ENCODE measurements around the gene LGALS3BP. TPM values are rescaled to one million over a fixed set of nuclear protein-coding genes. Genes with fewer than 3 reads are reported as not detected.

Gene LGALS3BP
- polyA plus RNA-seq, 10 donors, result 33.1 to 74.6 (median 48.2) TPM

DNA sequence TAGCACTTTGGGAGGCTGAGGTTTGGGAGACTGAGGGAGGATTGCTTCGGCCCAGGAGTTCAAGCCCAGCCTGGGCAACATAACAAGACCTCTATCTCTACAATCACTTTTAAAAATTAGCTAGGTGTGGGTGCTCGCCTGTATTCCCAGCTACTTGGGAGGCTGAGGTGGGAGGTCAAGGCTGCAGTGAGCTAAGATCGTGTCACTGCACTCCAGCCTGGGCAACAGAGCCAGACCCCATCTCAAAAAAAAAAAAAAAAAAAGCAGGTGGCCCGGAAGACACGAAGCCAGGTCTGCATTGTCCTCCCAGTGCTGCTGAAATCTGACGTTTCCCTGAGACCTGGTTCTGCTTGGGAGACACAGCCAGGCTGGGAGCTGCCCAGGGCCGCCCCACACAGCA, 35.7 kb downstream of the LGALS3BP start:
- DNase-seq, result no peak

DNA sequence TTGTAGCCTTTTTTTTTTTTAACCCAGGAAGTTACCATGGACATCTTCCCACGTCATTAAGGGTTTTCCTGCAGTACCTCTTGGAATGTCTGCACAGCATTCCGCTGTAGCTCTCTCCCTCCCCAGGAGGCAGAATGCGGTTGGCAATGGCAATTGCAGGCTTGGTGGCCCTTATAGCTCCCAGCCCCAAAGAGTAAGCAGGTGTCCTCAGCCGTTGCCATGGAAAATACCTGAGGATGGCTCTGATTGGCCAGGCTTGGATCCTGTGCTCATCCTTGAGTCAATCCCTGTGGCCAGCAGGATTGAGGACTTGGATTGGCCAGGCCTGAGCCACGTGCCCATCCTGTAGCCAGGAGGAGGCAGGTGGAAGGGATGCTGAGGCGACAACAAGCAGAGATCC, 39.0 kb downstream of the LGALS3BP start:
- no peak for DNase-seq

DNA sequence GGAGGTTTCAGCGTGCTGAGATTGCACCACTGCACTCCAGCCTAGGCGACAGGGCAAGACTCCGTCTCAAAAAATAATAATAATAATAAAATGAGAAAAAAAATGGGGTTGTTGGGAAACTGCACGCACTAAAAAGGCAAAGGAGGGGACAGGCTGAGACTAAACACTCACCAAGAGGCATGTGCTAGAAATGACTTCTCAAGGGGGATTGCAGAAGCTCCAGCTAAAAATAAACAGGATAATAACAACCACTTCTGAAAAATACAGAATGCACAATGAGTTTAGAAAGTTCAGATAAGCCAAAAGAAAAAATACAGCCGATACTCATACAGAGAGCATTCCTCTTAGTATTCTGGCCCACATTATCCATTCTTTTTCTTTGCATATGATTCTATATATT, 39.5 kb downstream of the LGALS3BP start:
- no peak for DNase-seq

DNA sequence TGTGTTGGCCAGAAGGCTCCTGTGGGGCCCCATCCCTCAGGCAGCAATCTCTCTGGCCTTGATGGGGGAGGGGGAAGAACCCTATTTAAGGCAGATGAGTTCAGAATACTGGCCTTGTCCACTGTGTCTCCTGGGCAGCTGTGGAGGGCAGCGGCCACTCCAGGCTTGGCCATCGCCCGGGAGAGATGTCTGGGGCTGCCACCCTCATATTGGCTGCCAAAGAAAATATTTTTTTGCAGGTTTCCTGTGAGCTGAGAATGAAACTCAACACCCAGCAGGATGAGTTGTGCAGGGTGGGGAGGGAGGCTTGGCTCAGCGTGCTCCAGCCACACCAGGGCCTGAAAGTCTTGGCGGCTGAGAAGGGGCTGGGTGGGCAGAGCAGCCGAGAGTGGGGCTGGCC, 40.1 kb downstream of the LGALS3BP start:
- DNase-seq, result no peak

DNA sequence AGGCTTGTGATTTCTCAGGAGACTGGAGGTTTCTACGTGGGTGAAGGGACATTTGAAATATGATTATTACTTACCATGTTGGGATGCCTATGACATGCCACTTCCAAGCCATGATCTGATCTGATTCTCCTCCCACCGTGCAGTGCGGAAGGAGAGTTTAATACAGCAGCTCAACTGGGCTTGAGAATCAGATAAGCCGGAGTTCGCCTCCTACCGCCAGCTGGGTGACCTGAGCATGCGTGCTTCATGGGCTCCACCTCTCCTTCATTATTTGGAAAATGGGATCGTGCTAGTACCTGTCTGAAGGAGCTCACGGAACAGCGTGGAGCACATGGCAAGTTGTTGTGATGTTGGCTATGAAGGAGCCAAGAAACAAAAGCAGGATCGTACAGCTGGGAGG, 42.2 kb downstream of the LGALS3BP start:
- DNase-seq, result no peak

DNA sequence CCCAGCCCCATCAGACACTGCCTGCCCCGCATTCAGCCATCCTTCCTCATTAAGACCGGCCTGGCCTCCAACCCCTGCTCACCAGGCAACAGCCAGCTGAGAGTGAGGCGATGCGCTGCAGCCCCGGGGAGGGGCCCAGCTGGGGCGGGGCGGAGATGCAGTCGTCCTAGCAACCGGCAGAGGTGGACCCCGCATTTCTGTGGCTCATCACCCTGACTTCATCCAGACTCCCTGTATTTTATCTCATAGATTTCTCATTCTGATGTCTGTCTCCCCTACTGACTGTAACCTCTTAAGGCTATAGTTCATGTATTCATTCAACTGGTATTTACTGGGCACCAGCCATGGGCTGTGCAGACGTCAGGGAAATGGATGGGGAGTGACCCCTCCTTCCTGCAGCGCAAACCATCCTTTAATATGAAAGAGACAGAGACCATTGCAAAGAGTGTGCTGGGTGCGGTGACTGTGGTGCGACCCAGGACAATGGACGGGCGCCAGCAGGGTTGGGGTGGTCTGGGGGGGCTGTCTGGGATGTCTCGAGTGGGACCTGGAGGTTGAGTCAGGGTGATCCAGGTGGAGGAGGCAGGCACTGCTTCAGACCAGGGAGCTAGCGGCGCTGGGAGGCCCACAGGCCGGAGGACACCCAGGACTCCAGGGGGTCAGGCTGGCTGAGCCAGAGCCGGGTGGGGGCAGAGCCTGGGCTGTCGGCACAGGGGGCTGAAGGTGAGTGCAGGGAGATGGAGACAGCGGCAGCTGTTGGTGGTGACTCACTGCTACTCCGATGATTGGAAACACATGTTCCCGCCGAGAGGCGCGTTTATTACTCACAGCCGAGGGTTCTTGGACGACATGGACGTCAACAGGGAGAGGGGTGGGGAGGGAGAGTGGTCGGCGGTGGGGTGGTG, 44.1 kb downstream of the LGALS3BP start:
- DNase-seq, result peak; percentile 86 to 96 (median 94)

DNA sequence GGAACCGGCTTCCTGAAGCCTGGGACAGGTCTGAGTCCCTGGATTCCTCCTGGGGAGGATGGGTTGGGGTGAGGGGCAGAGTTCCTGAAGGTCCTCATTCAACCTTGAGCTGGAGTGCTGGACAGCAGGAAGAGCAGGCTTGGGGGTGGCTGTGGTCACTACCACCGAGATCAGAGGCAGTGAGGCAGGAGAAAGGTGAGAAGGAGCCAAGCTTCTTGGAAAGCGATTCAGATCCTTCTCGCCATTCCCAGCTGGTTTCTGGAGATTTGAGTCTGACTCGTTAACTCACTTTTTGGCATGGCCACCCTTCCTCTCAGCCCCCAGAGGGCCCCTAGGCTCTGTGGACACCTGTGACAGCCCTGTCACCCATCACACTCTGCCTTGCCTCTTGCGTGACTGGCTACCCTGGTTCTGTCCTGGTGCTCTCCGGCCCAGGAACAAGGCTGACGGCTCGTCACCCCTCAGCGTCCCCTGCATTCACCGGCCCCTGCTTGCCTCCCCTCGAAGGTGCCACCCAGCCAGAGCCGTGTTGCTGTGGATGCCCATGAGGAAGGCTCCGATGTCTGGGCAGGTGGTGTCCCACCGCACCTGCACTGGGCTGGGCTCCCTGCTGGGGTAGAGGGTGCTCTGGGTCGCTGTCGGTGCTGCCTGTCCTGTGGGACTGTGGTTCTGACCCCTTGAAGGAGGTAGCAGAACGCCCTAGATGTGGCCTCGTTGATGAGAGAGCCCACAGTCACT, 44.9 kb downstream of the LGALS3BP start:
- DNase-seq, result no peak

DNA sequence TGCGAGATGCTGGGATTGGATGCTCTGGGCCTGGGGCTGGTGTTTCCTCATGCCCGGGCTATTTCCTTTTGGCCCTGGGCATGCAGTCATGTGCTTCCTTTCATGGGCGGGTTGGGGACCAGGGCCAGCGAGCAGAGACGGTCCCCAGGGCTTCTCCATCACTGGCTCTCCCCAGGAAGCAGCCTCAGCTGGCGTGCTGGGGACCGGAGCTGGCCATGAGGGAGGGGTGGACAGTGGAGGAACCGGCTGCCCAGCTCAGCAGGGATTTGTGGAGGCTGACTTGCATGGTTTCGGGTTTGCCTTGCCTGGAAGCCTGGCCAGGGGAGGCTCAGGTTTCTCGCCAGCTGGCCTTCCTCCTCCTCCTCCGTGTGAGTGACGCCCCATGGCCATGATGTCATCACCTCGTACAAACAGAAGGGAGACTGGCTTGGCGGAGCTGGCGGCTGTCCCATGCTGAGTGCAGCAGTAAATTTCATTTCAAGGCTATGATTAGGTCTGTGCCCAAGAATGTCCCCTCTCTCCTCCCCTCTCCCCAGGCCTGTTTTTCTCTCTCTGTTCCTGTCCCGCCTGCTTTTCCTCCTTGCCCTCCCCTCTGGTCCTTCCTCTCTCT, 45.7 kb downstream of the LGALS3BP start:
- peak; percentile 95 to 98 (median 97) for DNase-seq

DNA sequence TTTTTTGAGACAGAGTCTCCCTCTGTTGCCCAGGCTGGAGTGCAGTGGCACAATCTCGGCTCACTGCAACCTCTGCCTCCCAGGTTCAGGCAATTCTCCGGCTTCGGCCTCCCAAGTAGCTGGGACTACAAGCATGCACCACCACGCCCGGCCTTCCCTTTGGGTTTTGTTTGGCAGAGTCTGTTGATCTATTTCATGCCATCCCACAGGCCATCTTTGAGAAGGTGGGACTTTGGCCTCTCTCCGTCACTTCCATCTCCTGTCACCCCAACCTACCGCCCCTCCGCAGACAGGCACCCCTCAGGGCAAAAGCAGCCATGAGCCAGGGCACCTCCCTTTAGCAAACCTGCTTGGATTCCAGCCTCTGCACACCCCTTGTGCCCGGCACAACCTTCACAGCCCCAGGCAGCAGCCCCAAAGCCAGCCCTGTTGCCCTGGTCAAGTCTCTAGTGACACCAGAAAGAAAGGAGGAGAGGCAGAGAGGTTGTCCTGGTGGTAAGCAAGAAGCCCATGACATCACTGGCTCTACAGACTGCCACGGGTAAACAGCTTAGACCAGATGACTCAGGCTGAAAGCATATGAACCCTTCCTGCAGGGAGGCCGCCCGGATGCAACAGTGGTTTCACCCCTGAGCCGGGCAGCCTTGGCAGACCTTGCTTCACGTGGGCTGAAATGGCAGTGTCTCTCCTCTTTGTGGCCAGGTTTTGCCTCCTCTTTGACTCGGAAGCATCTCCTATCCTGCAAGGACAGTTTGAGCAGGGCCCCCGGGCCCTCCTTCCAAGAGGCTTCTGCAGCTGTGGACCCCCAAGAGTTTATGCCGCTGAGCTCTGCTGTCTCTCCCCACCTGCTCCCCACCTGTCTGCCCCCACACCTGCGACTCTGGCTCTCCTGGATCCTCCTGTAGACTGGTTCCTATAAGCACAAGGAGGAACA, 46.4 kb downstream of the LGALS3BP start:
- peak in 2 of 3 donors; percentile 72 to 83 for DNase-seq

DNA sequence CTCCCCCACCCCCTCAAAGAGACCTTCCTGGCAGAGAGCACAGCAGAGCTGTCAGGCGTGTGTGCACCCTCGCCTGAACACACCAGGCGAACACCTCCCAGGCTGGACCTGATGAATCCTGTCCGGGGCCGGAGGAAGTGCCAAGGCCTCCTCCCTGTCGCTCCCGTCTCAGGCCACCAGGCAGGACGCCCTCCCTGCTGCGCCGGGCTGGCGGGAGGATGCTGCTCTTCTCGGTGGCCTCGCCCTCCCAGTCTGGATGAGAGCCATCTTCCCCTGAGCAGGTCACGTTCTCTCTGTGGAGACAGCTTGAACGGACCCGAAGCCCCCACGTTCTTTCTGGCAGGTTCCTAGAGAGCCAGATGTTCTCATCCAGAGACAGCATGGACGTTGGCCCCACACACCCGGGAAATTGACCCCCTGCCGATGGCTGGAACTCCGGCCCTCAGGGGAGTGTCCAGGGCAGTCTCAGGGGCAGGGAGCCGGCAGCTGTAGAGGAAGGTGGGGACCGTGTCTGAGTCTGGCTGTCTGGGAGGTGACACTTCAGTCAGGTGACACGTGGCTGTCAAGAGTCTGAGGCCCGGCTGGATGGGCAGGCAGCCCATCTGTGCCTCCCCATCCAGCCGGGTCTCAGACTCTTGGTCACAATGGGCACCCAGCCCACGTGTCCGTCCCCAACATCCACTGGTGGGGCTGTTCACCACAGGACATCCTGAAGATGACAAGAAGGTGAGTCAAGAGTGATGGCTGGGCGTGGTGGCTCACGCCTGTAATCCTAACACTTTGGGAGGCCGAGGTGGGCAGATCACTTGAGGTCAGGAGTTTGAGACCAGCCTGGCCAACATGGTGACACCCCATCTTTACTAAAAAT, 49.6 kb downstream of the LGALS3BP start:
- DNase-seq, result no peak

DNA sequence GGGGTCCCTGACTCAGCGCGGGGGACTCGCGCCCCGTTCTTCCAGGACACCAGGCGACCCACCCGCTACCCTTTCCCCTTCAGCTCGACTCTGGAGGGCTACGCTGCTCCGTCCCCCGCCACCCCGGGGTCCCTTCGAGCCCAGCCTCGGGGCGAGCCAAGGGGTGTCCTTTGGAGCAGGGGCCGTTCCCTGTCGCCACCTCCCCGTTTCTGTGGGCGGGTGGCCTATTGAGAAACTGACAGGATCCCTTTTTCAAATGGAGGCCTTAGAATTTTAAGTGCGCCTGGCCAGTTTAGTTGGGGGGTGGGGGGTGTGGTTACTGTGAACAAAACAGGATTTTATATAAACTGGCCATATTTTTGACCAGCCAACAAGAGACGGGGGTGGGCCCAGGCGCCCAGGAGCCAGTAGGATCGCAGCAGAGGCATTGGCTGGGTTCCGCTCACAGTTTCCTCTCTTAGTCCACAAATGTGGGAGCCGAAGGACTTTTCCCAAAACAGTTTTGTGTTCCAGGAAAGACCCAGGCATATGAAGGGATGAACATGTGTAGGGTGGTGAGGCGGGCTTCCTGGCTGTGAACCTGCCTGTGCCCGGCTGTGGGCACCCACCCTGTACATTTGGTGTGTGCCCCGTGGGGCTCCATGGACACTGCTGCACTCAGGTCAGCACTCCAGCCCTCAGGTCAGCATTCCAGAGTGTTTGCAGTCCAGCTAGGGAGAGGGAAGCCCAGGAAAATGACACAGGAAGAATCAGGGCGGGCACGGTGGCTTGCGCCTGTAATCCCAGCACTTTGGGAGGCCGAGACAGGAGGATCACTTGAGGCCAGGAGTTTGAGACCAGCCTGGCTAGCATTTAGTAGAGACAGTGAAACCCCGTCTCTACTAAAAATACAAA, 53.8 kb downstream of the LGALS3BP start:
- DNase-seq, result peak; percentile 71 to 95 (median 87)

DNA sequence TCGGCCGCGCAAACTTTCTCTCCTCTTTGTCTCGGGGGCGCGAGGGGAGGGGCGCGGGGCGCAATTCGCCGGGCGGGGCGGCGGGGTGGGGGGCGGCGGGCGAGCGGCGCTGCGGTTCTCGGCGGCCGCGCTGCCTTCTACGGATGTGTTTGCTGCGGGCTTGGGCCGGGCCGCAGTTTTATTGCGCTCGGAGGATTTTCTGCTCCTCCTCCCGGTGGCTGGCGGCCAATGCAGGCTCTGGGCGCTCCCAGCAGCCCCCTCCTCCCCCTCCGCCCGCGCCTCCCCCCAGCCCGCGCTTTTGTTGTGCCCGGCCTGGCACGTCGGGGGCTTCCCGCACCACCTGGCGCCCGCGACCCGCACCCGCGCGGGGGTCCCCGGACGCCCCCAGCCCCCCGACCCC, 54.5 kb downstream of the LGALS3BP start, which contains the start of gene TIMP2:
Gene TIMP2 (minus strand): TSS at position 154 of the 400 bp plus-strand sequence. CDS start 299 bp downstream, outside the sequence.
- peak; percentile 86 to 95 (median 93) for DNase-seq

DNA sequence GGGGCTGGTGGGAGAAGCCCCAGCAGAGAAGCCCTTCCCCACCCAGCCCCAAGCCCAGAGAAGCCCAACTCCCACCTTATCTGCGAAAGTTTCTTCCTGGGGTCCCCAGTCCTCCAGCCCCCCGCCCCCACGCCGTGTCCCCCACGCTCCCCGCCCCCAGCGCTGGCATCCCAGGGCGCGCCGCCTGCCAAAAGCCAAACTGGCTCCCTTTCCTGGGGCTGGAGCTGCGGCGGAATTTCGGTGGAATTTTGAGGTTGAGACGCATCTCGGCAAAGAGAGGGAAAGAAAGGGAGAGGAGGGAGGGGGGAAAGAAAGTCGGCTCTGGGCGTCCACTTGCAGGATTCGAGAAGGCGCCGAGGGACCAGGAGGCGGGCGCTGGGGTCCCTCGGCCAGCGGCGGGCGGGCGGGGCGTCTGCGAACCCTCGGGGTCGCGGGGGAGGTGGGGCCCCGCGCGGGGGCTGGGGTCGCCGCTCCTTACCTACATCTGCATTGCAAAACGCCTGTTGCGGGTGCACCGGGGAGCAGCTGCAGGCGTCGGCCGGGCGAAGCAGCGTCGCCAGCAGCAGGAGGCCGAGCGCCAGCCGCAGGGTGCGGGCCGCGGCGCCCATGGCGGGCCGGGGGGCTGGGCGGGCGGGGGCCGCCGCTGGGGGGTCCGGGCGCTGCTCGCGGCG, 55.1 kb downstream of the LGALS3BP start:
- DNase-seq, result peak in 1 of 3 donors; percentile 71

DNA sequence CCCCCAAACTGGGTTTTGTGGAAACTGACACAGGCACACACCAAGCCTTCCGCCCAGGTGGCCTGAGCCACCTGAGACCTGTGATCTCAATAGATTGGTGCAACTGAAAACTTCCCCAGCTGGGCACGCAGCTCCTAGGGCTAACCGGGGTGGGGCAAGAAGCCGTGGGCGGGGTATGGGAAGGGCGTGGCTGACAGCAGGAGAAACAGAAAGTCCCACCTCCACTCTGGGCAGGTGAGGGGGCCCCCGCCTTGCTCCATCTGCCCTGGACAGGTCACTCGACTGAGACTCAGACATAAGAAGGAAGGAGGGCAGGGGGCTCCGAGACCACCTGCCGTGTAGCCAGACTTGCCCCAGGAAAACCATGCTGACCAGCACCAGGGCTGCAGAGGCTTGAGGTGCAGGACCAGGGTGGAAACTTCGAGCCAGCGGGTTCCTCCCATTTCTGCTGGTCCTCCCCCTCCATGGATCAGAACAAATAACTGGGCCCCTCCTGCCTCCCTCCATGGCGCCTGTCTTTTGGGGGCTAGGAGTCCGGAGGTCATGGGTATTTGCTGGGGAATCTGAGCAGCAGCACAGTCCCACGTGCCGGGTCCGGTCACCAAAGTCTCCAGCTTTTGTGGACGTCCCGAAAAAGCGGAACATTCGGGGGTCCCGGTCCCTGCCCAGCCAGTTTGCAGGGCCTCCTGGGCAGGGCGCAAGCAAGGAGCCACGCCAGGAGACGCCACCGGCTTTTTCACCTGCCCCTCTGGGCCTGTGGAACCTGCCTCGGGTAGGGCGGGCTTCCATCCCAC, 55.9 kb downstream of the LGALS3BP start:
- DNase-seq, result peak in 1 of 3 donors; percentile 53

DNA sequence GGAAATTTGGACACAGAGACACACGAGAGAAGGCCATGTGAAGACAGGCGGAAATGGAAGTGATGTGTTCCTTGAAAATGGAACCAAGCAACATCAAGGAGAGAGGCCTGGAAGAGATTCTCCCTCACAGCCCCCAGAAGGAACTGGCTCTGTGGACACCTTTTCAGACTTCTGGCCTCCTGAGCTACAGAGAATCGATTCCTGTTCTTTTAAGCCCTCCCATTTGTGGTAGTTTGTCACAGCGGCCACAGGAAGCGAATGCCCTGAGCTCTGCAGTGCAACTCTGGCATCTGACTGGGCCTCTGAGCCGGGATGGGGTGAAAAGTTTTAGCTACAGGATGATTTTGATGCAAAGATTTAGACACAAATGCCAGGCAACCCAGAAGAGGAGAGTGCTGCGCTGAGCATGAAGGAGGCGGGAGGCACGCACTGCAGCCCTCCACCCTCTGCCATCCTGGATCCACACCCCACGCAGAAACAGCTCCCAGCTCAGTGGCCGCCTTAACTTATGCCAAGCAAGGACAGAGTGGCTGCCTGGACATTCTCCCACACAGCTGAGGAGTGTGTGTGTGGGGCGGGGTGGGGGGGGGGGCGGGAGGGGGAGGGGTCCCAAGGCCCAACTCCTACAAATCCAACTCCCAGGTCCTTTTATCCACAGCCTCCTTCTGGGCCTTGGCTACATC, 56.8 kb downstream of the LGALS3BP start:
- DNase-seq, result no peak

DNA sequence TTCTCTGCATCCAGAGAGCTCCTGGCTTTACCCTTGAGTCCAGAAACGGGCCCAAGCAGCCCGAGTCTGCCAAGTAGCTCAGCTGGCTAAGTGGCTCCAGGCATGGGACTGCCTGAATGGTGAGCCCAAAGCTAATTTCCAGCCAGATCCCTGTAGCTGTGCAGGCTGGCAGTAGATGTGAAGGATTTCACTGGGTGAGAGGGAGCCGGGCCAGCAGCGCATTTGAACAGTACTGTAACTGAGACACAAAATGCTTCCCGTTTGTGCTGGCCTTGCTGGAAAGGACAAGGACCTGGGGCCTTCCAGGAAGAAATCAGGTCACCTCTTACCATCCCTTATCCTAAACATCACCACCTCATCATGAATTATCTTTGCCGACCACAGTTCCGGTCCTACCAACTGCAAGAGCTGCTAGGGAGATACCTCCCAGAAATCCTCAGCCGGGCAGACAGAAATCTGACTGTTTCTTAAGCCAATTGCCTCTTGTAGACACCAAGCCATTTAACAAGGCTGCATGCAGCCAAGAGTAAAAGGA, 58.2 kb downstream of the LGALS3BP start:
- DNase-seq, result peak in 1 of 3 donors; percentile 60

Measured in muscle of back (tissue), 11 donors.